GM13976 (cell line): Measurements from ENCODE around the gene TRNP1.

Experiments
- DNase-seq: peaks from one replicate; pipeline ENCODE4 v3.0.0; 2012; ENCODE audit warnings: low spot score
- CTCF ChIP-seq: IDR thresholded peaks from 2 replicates; pipeline ENCODE4 v1.5.1; 2012; ENCODE audit warnings: borderline replicate concordance, mild to moderate bottlenecking; ENCODE audit not compliant: insufficient read depth; ENCODE audit errors: extremely low read depth, missing control alignments, control extremely low read depth
- in situ Hi-C: fragments of 300-500 bp; cut with MboI; formaldehyde crosslinking; loops from one replicate; pipeline ENCODE4 v1.12.0; 2022; ENCODE audit warnings: low sequenced_read_pairs, mixed read lengths, inconsistent platforms; ENCODE audit not compliant: unreplicated experiment

The TRNP1 gene

GRCh38 chr1:27031235-27032118 is 38.0 kb downstream of the TRNP1 start:
- TF ChIP-seq CTCF = no peak
- in situ Hi-C loops = no loop called here
- no peak for DNase-seq

GRCh38 chr1:27032119-27032461 is 38.6 kb downstream of the TRNP1 start:
- in situ Hi-C loops = no loop called here
- no peak for TF ChIP-seq CTCF
- no peak for DNase-seq

- no peak for TF ChIP-seq CTCF
- in situ Hi-C loops = no loop called here
- DNase-seq = no peak
Measured at GRCh38 chr1:27033043-27033746, 39.7 kb downstream of the TRNP1 start.

GRCh38 chr1:27035344-27035743 is 41.9 kb downstream of the TRNP1 start:
- in situ Hi-C loops = no loop called here
- DNase-seq = no peak
- no peak for TF ChIP-seq CTCF

- in situ Hi-C loops = no loop called here
- DNase-seq = no peak
- no peak for TF ChIP-seq CTCF
Measured at GRCh38 chr1:27036718-27037117, 43.2 kb downstream of the TRNP1 start.

GRCh38 chr1:27037518-27037917 is 44.0 kb downstream of the TRNP1 start:
- no peak for DNase-seq
- in situ Hi-C loops = no loop called here

More at GRCh38 chr1:27037518-27037917, 44.0 kb downstream of the TRNP1 start:
- no peak for TF ChIP-seq CTCF
